ENCODE measurements around the gene ATPAF1.

ATPAF1 gene

DNA sequence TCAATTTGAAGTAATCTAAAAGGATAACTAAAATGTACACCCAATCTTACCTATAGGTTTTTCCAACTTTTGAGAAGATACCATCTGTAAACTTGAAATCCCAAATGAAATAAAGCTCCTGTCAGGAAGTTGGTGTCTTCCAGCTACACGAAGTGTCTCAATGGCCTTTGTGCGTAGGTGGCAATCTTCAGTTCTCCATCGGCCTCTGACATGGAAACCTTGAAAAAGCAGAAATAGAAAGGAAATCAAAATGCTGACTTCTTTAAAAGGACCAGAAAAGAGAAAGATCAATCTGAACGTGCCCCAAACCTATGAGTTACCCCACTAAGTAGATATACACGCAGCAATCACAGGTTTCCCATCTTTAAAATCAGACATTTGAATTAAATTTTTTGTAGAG, 74.1 kb downstream of the ATPAF1 start:
- Histone ChIP-seq H3K36me3 (ENCODE audit: control insufficient read depth, insufficient read depth, low read length) (peaks cover 9% of the 10 kb centered on the region), H3K27ac (ENCODE audit: low read length) (no peak overlapping the region), H3K4me3 (ENCODE audit: low read length) (no peak overlapping the region), H3K4me1 (ENCODE audit: control insufficient read depth, insufficient read depth, low read length) (no peaks in the 10 kb centered on the region), H3K27me3 (ENCODE audit: control insufficient read depth, insufficient read depth, low read length) (no peaks in the 10 kb centered on the region), H3K9me3 (ENCODE audit: control insufficient read depth, insufficient read depth, low read length) (no peaks in the 10 kb centered on the region)
- DNase-seq (ENCODE audit: low read depth, low spot score), result no peak
- WGBS (ENCODE audit: insufficient coverage, insufficient read length), result no CpG with 5 or more reads among the region's 5 CpGs

DNA sequence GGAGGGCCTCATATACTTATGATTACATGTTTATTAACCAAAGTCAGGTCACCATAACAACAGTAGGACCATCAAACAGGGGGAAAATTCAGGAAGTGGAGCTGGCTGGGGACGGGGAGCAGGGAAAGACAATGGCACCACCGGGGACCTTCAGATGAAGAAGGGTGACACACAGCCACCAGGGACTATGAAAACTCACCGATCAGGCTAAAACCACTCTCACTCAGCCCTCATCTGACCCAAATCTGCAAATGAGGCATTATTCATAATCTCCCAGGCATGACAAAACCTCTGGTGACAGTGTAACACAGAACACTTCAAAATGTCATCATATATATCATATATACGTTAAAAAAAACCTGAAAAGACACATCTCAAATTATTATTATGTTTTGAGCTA, 75.3 kb downstream of the ATPAF1 start:
- no peaks in the 10 kb centered on the region for H3K9me3 ChIP-seq (ENCODE audit: control insufficient read depth, insufficient read depth, low read length)
- DNase-seq (ENCODE audit: low read depth, low spot score), result no peak
- H3K4me3 ChIP-seq (ENCODE audit: low read length), result no peak overlapping the region
- no peaks in the 10 kb centered on the region for H3K27me3 ChIP-seq (ENCODE audit: control insufficient read depth, insufficient read depth, low read length)
- peaks cover 9% of the 10 kb centered on the region for H3K36me3 ChIP-seq (ENCODE audit: control insufficient read depth, insufficient read depth, low read length)
- WGBS (ENCODE audit: insufficient coverage, insufficient read length), result 100% methylated on average over 1 of the region's 4 CpGs
- H3K27ac ChIP-seq (ENCODE audit: low read length), result no peak overlapping the region
- no peaks in the 10 kb centered on the region for H3K4me1 ChIP-seq (ENCODE audit: control insufficient read depth, insufficient read depth, low read length)

DNA sequence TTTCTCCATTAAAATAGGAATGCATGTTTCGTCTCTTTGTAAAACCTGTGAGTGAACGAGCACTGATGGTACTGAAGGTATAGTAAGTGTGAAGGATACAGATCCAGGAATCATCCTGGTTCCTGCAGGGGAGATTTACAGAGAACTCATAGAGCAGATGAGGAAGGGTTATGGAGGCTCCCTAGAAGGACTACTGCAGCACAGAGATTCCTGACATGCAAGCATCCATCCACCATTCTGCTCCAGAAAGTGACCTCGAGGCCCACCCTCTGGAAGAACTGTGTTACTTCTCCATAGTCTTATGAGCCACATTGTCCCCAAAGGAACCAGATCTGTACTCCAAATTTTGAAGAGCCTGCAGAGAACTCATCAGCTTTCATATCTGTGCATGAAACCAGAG, 78.6 kb downstream of the ATPAF1 start:
- H3K4me3 ChIP-seq (ENCODE audit: low read length), result no peak overlapping the region
- H3K27me3 ChIP-seq (ENCODE audit: control insufficient read depth, insufficient read depth, low read length), result no peaks in the 10 kb centered on the region
- H3K27ac ChIP-seq (ENCODE audit: low read length), result no peak overlapping the region
- DNase-seq (ENCODE audit: low read depth, low spot score), result no peak
- H3K9me3 ChIP-seq (ENCODE audit: control insufficient read depth, insufficient read depth, low read length), result no peaks in the 10 kb centered on the region
- H3K36me3 ChIP-seq (ENCODE audit: control insufficient read depth, insufficient read depth, low read length), result peaks cover 9% of the 10 kb centered on the region
- H3K4me1 ChIP-seq (ENCODE audit: control insufficient read depth, insufficient read depth, low read length), result no peaks in the 10 kb centered on the region
- no CpG with 5 or more reads among the region's 3 CpGs for WGBS (ENCODE audit: insufficient coverage, insufficient read length)

DNA sequence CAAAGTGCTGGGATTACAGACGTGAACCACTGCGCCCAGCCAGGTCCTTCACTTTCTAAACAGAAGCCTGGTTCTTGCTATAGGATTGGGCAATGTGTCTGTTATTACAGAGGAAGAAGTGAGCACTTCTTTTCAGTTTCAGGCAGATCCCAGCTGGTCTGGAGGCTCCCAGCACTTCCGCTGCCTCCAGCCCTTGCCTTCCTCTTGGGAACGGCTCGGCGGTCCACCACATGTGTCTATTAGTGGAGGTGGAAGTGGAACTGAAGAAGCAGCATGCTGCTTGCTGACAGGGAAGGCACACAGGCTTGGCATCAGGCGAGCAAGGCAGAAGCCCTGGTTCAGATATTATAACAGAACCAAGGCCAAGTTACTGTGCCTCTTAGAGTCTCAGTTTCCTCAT, 81.1 kb downstream of the ATPAF1 start:
- no CpG with 5 or more reads among the region's 7 CpGs for WGBS (ENCODE audit: insufficient coverage, insufficient read length)
- no peak for DNase-seq (ENCODE audit: low read depth, low spot score)

DNA sequence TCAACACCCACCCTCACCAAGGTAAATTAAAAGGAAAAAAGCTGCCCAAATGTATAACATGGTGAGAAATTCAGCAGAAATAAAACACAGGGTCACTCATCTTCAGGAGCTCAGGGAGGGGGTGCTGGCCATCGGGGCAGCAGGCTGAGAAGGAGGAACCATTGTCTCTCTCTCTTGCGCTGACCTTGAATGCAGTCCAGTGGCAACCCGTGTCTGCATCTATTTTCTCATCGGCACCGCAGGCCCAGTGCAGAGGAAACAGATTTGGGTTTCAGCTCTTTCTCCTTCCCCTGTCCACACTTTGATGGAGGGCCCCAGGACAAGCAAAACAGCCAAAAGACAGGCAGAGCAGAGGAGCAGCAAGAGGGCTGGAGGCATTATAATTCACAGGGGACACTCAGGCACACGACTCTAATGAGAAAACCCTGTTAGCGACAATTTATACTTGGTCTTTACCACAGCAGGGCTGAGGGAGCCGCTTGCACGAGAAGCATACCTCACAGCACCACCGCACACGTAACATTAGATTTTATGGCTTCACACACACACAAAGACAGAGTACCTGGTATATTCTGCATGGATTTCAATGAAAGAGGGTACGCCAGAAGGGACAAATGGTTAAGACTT, 82.7 kb downstream of the ATPAF1 start:
- H3K4me3 ChIP-seq (ENCODE audit: low read length), result no peak overlapping the region
- no peaks in the 10 kb centered on the region; the same call in 1 of the 2 replicates for H3K36me3 ChIP-seq (ENCODE audit: control insufficient read depth, insufficient read depth, low read length)

More for the DNA sequence above, 81.1 kb downstream of the ATPAF1 start:
- no peaks in the 10 kb centered on the region for H3K27me3 ChIP-seq (ENCODE audit: control insufficient read depth, insufficient read depth, low read length)
- H3K27ac ChIP-seq (ENCODE audit: low read length), result no peak overlapping the region
- H3K36me3 ChIP-seq (ENCODE audit: control insufficient read depth, insufficient read depth, low read length), result peaks cover 5% of the 10 kb centered on the region
- no peak overlapping the region for H3K4me3 ChIP-seq (ENCODE audit: low read length)
- no peaks in the 10 kb centered on the region for H3K4me1 ChIP-seq (ENCODE audit: control insufficient read depth, insufficient read depth, low read length)
- H3K9me3 ChIP-seq (ENCODE audit: control insufficient read depth, insufficient read depth, low read length), result no peaks in the 10 kb centered on the region

DNA sequence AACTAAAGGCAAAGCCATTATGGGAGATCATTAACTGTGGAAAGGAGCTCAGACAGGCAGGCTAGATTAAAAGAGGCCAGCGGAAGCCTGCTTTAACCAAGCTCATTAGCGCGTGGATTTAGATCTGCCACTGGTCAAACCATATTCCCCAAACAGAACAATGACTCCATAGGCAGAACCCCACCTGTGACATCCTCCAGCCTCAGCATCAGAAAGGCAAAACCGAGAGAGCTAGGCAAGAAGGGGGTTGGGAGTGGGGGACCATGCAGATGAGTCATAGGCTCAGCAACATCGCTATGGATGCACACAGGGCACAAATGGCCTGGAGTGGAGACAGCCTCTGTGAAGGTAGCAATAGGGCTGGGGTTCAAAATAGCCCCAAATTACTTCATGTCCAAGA, 84.7 kb downstream of the ATPAF1 start:
- Histone ChIP-seq H3K9me3 (ENCODE audit: control insufficient read depth, insufficient read depth, low read length) (no peaks in the 10 kb centered on the region), H3K27ac (ENCODE audit: low read length) (no peak overlapping the region), H3K4me1 (ENCODE audit: control insufficient read depth, insufficient read depth, low read length) (no peaks in the 10 kb centered on the region), H3K27me3 (ENCODE audit: control insufficient read depth, insufficient read depth, low read length) (no peaks in the 10 kb centered on the region), H3K36me3 (ENCODE audit: control insufficient read depth, insufficient read depth, low read length) (no peaks in the 10 kb centered on the region; the same call in 1 of the 2 replicates), H3K4me3 (ENCODE audit: low read length) (no peak overlapping the region)
- WGBS (ENCODE audit: insufficient coverage, insufficient read length), result no CpG with 5 or more reads among the region's 5 CpGs
- no peak for DNase-seq (ENCODE audit: low read depth, low spot score)

More for the DNA sequence above, 82.7 kb downstream of the ATPAF1 start:
- no peak for DNase-seq (ENCODE audit: low read depth, low spot score)
- no peaks in the 10 kb centered on the region for H3K4me1 ChIP-seq (ENCODE audit: control insufficient read depth, insufficient read depth, low read length)
- H3K9me3 ChIP-seq (ENCODE audit: control insufficient read depth, insufficient read depth, low read length), result no peaks in the 10 kb centered on the region
- H3K27ac ChIP-seq (ENCODE audit: low read length), result no peak overlapping the region
- WGBS (ENCODE audit: insufficient coverage, insufficient read length), result no CpG with 5 or more reads among the region's 12 CpGs
- no peaks in the 10 kb centered on the region for H3K27me3 ChIP-seq (ENCODE audit: control insufficient read depth, insufficient read depth, low read length)

DNA sequence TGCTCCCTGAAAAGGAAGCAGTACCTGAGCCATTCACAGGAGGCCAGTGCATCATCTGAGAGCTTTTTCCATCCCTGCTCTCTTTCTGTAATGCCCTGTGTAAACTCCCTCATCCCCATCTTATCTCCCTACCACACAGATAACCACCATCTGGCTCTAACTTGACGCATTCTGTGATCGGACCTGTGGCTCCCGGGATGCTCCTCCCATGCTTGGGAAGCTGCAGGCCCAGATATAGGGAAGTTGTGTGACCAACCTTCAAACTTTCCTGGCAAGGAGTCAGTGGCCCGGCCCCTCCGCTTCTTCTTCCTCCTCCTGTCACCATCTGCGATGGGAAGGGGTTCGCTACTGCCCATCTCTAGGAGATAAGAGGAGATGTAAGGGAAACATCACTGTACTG, 85.2 kb downstream of the ATPAF1 start:
- WGBS (ENCODE audit: insufficient coverage, insufficient read length), result no CpG with 5 or more reads among the region's 7 CpGs
- DNase-seq (ENCODE audit: low read depth, low spot score), result no peak

More for the DNA sequence above, 85.2 kb downstream of the ATPAF1 start:
- no peak overlapping the region for H3K4me3 ChIP-seq (ENCODE audit: low read length)
- H3K27me3 ChIP-seq (ENCODE audit: control insufficient read depth, insufficient read depth, low read length), result no peaks in the 10 kb centered on the region
- no peaks in the 10 kb centered on the region for H3K9me3 ChIP-seq (ENCODE audit: control insufficient read depth, insufficient read depth, low read length)
- H3K36me3 ChIP-seq (ENCODE audit: control insufficient read depth, insufficient read depth, low read length), result no peaks in the 10 kb centered on the region; the same call in 1 of the 2 replicates
- no peak overlapping the region for H3K27ac ChIP-seq (ENCODE audit: low read length)
- H3K4me1 ChIP-seq (ENCODE audit: control insufficient read depth, insufficient read depth, low read length), result no peaks in the 10 kb centered on the region

All from iPS DF 6.9 (cell line).